ENCODE measurements around the gene ILF2. TPM values are rescaled to one million over a fixed set of nuclear protein-coding genes. Genes with fewer than 3 reads are reported as not detected.
"Not testable (repeated sequence)": the region's sequence is repeated elsewhere in the genome, so short reads cannot be mapped to it uniquely, and the experiment has no call there.

The ILF2 gene
- total RNA-seq: 100 to 1,000 TPM; 110 to 138 (median 117) TPM

DNA sequence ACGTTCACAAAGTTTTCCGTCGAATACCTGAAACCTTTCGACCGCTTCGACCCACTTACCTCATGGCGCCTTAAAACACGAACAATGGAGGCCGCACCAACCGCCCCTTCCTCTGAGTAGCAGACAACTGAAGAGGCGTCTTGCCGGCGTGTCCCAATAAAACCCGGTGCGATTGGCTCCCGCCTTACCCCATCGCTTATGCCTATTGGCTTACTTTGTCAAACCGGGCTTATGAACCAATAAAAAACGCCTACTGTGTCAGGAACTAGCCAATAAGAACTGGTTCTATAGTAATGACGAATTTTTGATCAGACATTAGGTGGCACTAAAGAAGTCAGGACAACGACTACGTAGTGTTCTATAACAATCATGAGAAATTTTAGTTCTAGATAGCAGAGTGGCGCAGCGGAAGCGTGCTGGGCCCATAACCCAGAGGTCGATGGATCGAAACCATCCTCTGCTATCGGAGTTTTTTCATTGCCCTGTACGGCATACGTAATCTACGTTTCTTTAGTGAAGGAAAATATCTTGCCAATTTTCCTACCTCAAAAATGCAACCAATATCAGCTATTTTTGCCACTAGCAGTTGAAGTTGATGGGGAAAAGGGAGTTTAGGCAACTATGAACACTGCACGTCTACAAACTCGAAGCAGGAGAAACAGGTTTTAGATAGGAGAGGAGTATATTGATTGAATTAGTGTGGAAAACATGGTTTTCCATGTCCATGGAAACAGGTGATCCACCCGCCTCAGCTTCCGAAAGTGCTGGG, at the start of gene ILF2:
ILF2 (minus strand) TSS at position 135 of the 769 bp plus-strand sequence; CDS start at position 64, 71 bp downstream.
- Histone ChIP-seq H3K4me1 (peaks cover 15 to 17% of the 10 kb centered on the region in 2 donors), H3K27ac (peak within 1 kb of the TSS; percentile 87 to 90 (median 89)), H3K27me3 (no peaks in the 10 kb centered on the region), H3K36me3 (peaks cover 0 to 33% of the 10 kb centered on the region in 2 donors), H3K9me3 (no peaks in the 10 kb centered on the region), H3K4me3 (peak within 1 kb of the TSS; percentile 72 to 99 (median 86))
- in situ Hi-C loops (cut with MboI; ENCODE audit: low sequenced_read_pairs in 4 of 4): loop anchor here in 3 of 4 donors (10.0 to 25.0 kb wide), 4 partner anchors 74 to 316 kb away; partner anchors contain the start of genes JTB (in 2 of the 3), RAB13 (in 2 of the 3), RPS27 (in 2 of the 3) and CREB3L4 (in 1 of the 3)
- peak; percentile 97 for TF ChIP-seq POLR2A (IDR thresholded peaks at IDR 0.05)
- TF ChIP-seq, protein P1, sequence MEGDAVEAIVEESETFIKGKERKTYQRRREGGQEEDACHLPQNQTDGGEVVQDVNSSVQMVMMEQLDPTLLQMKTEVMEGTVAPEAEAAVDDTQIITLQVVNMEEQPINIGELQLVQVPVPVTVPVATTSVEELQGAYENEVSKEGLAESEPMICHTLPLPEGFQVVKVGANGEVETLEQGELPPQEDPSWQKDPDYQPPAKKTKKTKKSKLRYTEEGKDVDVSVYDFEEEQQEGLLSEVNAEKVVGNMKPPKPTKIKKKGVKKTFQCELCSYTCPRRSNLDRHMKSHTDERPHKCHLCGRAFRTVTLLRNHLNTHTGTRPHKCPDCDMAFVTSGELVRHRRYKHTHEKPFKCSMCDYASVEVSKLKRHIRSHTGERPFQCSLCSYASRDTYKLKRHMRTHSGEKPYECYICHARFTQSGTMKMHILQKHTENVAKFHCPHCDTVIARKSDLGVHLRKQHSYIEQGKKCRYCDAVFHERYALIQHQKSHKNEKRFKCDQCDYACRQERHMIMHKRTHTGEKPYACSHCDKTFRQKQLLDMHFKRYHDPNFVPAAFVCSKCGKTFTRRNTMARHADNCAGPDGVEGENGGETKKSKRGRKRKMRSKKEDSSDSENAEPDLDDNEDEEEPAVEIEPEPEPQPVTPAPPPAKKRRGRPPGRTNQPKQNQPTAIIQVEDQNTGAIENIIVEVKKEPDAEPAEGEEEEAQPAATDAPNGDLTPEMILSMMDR (IDR thresholded peaks at IDR 0.05 in 4 of 5, conservative IDR thresholded peaks at IDR 0.05 in 1 of 5): no peak
- intact Hi-C loops (cut with DNase I; ENCODE audit: low total_unique reads): loop anchor here (1.0 to 5.0 kb wide), 5 partner anchors 44 to 320 kb away; partner anchors contain the start of genes INTS3, RPS27, S100A13 and S100A2
- ATAC-seq: peak; percentile 99 to 100
- peak; percentile 98 to 99 for DNase-seq

DNA sequence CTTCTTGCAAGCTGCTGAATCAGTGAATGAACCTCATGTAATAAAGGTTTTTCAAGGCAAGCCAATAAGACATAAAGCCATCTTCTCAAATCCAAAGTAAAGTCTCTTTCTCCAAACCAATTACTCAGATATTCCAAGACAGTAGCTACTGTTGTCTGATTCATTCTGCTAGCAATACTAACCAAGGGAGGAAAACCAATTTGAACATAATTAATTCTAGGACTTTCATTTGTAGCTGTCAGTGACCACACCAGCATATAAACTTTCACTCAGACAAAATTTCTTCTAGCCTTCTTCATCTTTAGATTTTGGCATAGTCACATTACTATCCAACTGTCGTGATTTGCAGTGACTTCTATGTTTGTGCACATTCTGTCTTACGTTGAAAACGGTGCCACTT, 46.5 kb upstream of the ILF2 start:
- Histone ChIP-seq H3K27ac (no peak overlapping the region), H3K36me3 (no peaks in the 10 kb centered on the region), H3K4me1 (no peaks in the 10 kb centered on the region), H3K27me3 (no peaks in the 10 kb centered on the region), H3K9me3 (no peaks in the 10 kb centered on the region), H3K4me3 (no peak overlapping the region)
- TF ChIP-seq, protein P1 (IDR thresholded peaks at IDR 0.05 in 4 of 5, conservative IDR thresholded peaks at IDR 0.05 in 1 of 5): no peak
- no peak for TF ChIP-seq POLR2A (IDR thresholded peaks at IDR 0.05)
- ATAC-seq (no peak), DNase-seq (no peak)
- in situ Hi-C loops (cut with MboI; ENCODE audit: low sequenced_read_pairs in 4 of 4) (no loop called here), intact Hi-C loops (cut with DNase I; ENCODE audit: low total_unique reads) (no loop called here)

DNA sequence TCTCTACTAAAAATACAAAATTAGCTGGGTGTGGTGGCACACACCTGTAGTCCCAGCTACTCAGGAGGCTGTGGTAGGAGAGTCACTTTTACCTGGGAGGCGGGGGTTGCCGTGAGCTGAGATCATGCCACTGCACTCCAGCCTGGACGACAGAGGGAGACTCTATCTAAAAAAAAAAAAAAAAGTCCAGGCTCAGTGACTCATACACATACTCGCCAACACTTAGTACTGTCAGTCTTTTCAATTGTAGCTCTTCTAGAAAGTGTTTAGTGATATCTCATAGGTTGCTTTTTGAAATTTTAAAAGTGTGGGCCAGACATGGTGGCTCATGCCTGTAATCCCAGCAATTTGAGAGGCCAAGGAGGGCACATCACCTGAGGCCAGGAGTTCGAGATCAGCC, 45.4 kb upstream of the ILF2 start:
- H3K36me3 ChIP-seq; ATAC-seq; intact Hi-C loops (cut with DNase I; ENCODE audit: low total_unique reads): not testable (repeated sequence)

DNA sequence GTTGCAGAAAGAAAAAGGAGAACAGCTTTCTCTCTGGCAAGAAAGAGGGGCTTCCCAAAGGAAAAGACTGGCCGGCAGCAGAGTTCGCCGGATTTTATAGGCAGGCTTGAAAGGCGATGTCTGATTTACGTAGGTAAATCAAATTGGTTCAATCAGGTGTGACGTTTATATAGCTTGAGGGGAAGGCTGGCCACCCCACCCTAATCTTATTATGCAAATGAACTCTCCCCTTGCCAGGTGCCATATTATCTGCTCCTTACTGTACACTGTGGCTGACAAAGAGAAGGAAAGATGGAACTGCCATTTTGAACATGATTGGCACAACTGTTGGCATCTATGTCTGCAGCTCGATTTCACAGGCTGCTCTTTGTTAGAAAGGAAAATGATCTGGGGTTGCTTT, 40.2 kb upstream of the ILF2 start:
- H3K9me3 ChIP-seq: no peaks in the 10 kb centered on the region
- TF ChIP-seq POLR2A (IDR thresholded peaks at IDR 0.05): no peak
- TF ChIP-seq, protein P1 (IDR thresholded peaks at IDR 0.05 in 4 of 5, conservative IDR thresholded peaks at IDR 0.05 in 1 of 5): no peak
- H3K27me3 ChIP-seq: no peaks in the 10 kb centered on the region
- H3K4me3 ChIP-seq: no peak overlapping the region
- intact Hi-C loops (cut with DNase I; ENCODE audit: low total_unique reads): no loop called here
- no peaks in the 10 kb centered on the region for H3K36me3 ChIP-seq
- ATAC-seq: no peak
- no peaks in the 10 kb centered on the region for H3K4me1 ChIP-seq
- in situ Hi-C loops (cut with MboI; ENCODE audit: low sequenced_read_pairs in 4 of 4): no loop called here
- DNase-seq: no peak
- H3K27ac ChIP-seq: no peak overlapping the region

More for the DNA sequence above, 45.4 kb upstream of the ILF2 start:
- H3K4me3 ChIP-seq; in situ Hi-C loops (cut with MboI; ENCODE audit: low sequenced_read_pairs in 4 of 4); H3K27me3 ChIP-seq; DNase-seq; H3K4me1 ChIP-seq; H3K27ac ChIP-seq; H3K9me3 ChIP-seq: not testable (repeated sequence)

DNA sequence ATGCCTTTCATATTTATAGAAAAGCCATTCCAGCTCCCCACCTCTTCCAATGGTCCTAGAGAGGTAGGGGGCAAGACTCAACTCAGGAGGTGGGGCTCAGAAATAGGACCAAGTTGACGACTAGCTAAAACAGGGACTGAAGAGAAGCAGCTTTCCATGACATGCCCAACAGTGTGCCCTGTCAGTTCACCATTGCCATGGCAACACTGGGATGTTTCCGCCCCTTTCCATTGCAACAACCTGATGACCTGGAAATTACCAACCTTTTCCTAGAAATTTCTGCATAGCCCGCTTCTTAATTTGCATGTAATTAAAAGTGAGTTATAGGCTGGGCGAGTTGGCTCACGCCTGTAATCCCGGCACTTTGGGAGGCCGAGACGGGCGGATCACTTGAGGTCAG, 34.7 kb upstream of the ILF2 start:
- no peaks in the 10 kb centered on the region for H3K36me3 ChIP-seq
- H3K4me1 ChIP-seq: no peaks in the 10 kb centered on the region
- no peaks in the 10 kb centered on the region for H3K27me3 ChIP-seq
- in situ Hi-C loops (cut with MboI; ENCODE audit: low sequenced_read_pairs in 4 of 4) (no loop called here), intact Hi-C loops (cut with DNase I; ENCODE audit: low total_unique reads) (no loop called here)
- H3K4me3 ChIP-seq: no peak overlapping the region
- H3K9me3 ChIP-seq: no peaks in the 10 kb centered on the region
- DNase-seq: no peak
- TF ChIP-seq, protein P1 (IDR thresholded peaks at IDR 0.05 in 4 of 5, conservative IDR thresholded peaks at IDR 0.05 in 1 of 5): no peak
- TF ChIP-seq POLR2A (IDR thresholded peaks at IDR 0.05): no peak
- H3K27ac ChIP-seq: no peak overlapping the region
- no peak for ATAC-seq
